ENCODE data around the gene CPNE2. TPM values are rescaled to one million over a fixed set of nuclear protein-coding genes. Genes with fewer than 3 reads are reported as not detected.

Gene CPNE2
- total and polyA plus RNA-seq, 4 donors, result 38.1 to 76.3 (median 52.2) TPM

GRCh38 chr16:57092786-57093411, 516 bp downstream of the CPNE2 start:
- H3K27ac ChIP-seq (ENCODE audit: low read depth in 1 of 2, low read length in 1 of 2), result peak overlapping the region; percentile 75 to 85

GRCh38 chr16:57093666-57094564, 1.5 kb downstream of the CPNE2 start:
- Histone ChIP-seq H3K9me3 (ENCODE audit: control insufficient read depth in 4 of 4, insufficient read depth in 3 of 4, low read length in 3 of 4) (no peaks in the 10 kb centered on the region), H3K36me3 (ENCODE audit: control insufficient read depth in 4 of 4, insufficient read depth in 4 of 4, low read length in 4 of 4) (no peaks in the 10 kb centered on the region), H3K4me1 (ENCODE audit: control insufficient read depth in 5 of 5, insufficient read depth in 5 of 5, low read length in 5 of 5) (peaks cover 0 to 25% (median 6%) of the 10 kb centered on the region in 5 donors), H3K27ac (ENCODE audit: low read depth in 1 of 2, low read length in 1 of 2) (peak overlapping the region in 1 of 2 donors; percentile 15), H3K9ac (ENCODE audit: insufficient read depth in 1 of 2, low read length in 2 of 2) (no peak overlapping the region), H3K4me3 (peak overlapping the region; percentile 79), H3K27me3 (ENCODE audit: control insufficient read depth in 3 of 3, insufficient read depth in 3 of 3, low read length in 2 of 3) (no peaks in the 10 kb centered on the region)
- WGBS, 2 donors, result 52 to 54% methylated on average over 18 of the region's 18 CpGs
- TF ChIP-seq CTCF (IDR thresholded peaks at IDR 0.05; ENCODE audit: control extremely low read depth, extremely low read depth), result no peak
- ATAC-seq (ENCODE audit: insufficient read depth, low FRiP score), result no peak
- DNase-seq, result peak; percentile 11 to 57 (median 24)

More at GRCh38 chr16:57092786-57093411, 516 bp downstream of the CPNE2 start:
- DNase-seq (peak; percentile 46 to 74 (median 64)), ATAC-seq (ENCODE audit: insufficient read depth, low FRiP score) (peak; percentile 7)
- Histone ChIP-seq H3K4me3 (peak overlapping the region; percentile 79), H3K4me1 (ENCODE audit: control insufficient read depth in 5 of 5, insufficient read depth in 5 of 5, low read length in 5 of 5) (peaks cover 0 to 25% (median 6%) of the 10 kb centered on the region in 5 donors), H3K27me3 (ENCODE audit: control insufficient read depth in 3 of 3, insufficient read depth in 3 of 3, low read length in 2 of 3) (no peaks in the 10 kb centered on the region), H3K9ac (ENCODE audit: insufficient read depth in 1 of 2, low read length in 2 of 2) (no peak overlapping the region), H3K9me3 (ENCODE audit: control insufficient read depth in 4 of 4, insufficient read depth in 3 of 4, low read length in 3 of 4) (no peaks in the 10 kb centered on the region), H3K36me3 (ENCODE audit: control insufficient read depth in 4 of 4, insufficient read depth in 4 of 4, low read length in 4 of 4) (no peaks in the 10 kb centered on the region)
- 0 to 1% methylated on average over 31 to 53 of the region's 53 CpGs for WGBS, 2 donors
- peak; percentile 7 for TF ChIP-seq CTCF (IDR thresholded peaks at IDR 0.05; ENCODE audit: control extremely low read depth, extremely low read depth)

GRCh38 chr16:57094911-57095310, 2.5 kb downstream of the CPNE2 start:
- no peaks in the 10 kb centered on the region for H3K27me3 ChIP-seq (ENCODE audit: control insufficient read depth in 3 of 3, insufficient read depth in 3 of 3, low read length in 2 of 3)
- no peak overlapping the region for H3K9ac ChIP-seq (ENCODE audit: insufficient read depth in 1 of 2, low read length in 2 of 2)
- no peaks in the 10 kb centered on the region for H3K9me3 ChIP-seq (ENCODE audit: control insufficient read depth in 4 of 4, insufficient read depth in 3 of 4, low read length in 3 of 4)
- 75 to 81% methylated on average over 5 of the region's 5 CpGs for WGBS, 2 donors
- no peak overlapping the region for H3K27ac ChIP-seq (ENCODE audit: low read depth in 1 of 2, low read length in 1 of 2)
- no peaks in the 10 kb centered on the region for H3K36me3 ChIP-seq (ENCODE audit: control insufficient read depth in 4 of 4, insufficient read depth in 4 of 4, low read length in 4 of 4)
- TF ChIP-seq CTCF (IDR thresholded peaks at IDR 0.05; ENCODE audit: control extremely low read depth, extremely low read depth), result no peak
- DNase-seq (no peak), ATAC-seq (ENCODE audit: insufficient read depth, low FRiP score) (no peak)
- H3K4me1 ChIP-seq (ENCODE audit: control insufficient read depth in 5 of 5, insufficient read depth in 5 of 5, low read length in 5 of 5), result peaks cover 0 to 25% (median 6%) of the 10 kb centered on the region in 5 donors
- no peak overlapping the region for H3K4me3 ChIP-seq
